HCT116 (cell line): Measurements from ENCODE around the gene TNFRSF18. TPM values are rescaled to one million over a fixed set of nuclear protein-coding genes. Genes with fewer than 3 reads are reported as not detected.

ENCODE experiments used
- ATAC-seq: fragments of 200-7000 bp; cut with Tn5 transposase; 2 replicates; pipeline ENCODE4 v1.9.1; 2020; ENCODE audit warnings: mild to moderate bottlenecking, moderate library complexity
- BruUV-seq: library from RNA; stranded (reverse); fragments of 400-500 nt; replicated peaks from 2 replicates; lab custom pipeline; 2021; lab: Mats Ljungman, UMichigan
- CTCF ChIA-PET: fragments of 300-600 bp; sonication (Branson Sonifier 250); formaldehyde crosslinking; loops from one replicate; lab custom pipeline; 2021; ENCODE audit warnings: antibody characterized with exemption; lab: Charles Lee
- POLR2A ChIA-PET: fragments of 300-600, 350-600 bp; sonication (Branson Sonifier 250); formaldehyde crosslinking; loops from one replicate; lab custom pipeline; 2021; ENCODE audit warnings: antibody characterized with exemption; lab: Charles Lee
- RAD21 ChIA-PET, 2 experiments: fragments of 300-600 bp; sonication (Branson Sonifier 250); formaldehyde crosslinking; loops; one replicate each; lab custom pipeline; 2023; ENCODE audit warnings: low total read pairs in 2 of 2; ENCODE audit not compliant: uncharacterized antibody in 2 of 2, unreplicated experiment in 2 of 2, low non-redundant PET in 1 of 2; lab: Charles Lee
- DNase-seq: peaks from one replicate; pipeline ENCODE4 v3.0.0-alpha.2; 2010; ENCODE audit warnings: low read depth, low spot score
- H2AFZ ChIP-seq: fragments of 200-600 bp; shearing (Covaris generic), sonication (generic); 2 replicates; pipeline ENCODE4 v1.6.1; 2017; ENCODE audit warnings: low read depth, mixed run types, mixed read lengths, antibody characterized with exemption, low read length; ENCODE audit not compliant: poor library complexity, severe bottlenecking
- H3K27ac ChIP-seq: 2 replicates; pipeline ENCODE4 v1.5.1; 2012; ENCODE audit warnings: low read depth, low read length
- H3K27me3 ChIP-seq: fragments of 200-600 bp; sonication (generic); 2 replicates; pipeline ENCODE4 v1.6.1; 2016; ENCODE audit warnings: mixed run types, low read length, mixed read lengths; ENCODE audit not compliant: insufficient read depth
- H3K36me3 ChIP-seq, 2 experiments: fragments of 200-500 bp in 1 of 2; fragments of 200-600 bp in 1 of 2; sonication (Bioruptor generic) in 1 of 2; sonication (generic) in 1 of 2; 2 replicates each; pipeline versions ENCODE4 v1.5.1 to v1.6.1; 2014 to 2016; ENCODE audit warnings: low read length in 2 of 2, inconsistent platforms in 1 of 2, mixed read lengths in 1 of 2, mixed run types in 1 of 2; ENCODE audit not compliant: insufficient read depth in 2 of 2, control insufficient read depth in 1 of 2
- H3K4me1 ChIP-seq, 2 experiments: fragments of 200-600 bp in 1 of 2; sonication (generic) in 1 of 2; 2 replicates each; pipeline versions ENCODE4 v1.5.1 to v1.6.1; 2012 to 2017; ENCODE audit warnings: low read length in 2 of 2, inconsistent platforms in 1 of 2, mild to moderate bottlenecking in 1 of 2, mixed read lengths in 1 of 2, mixed run types in 1 of 2, moderate library complexity in 1 of 2; ENCODE audit not compliant: insufficient read depth in 2 of 2, control insufficient read depth in 1 of 2
- H3K4me2 ChIP-seq: fragments of 200-600 bp; sonication (generic); 2 replicates; pipeline ENCODE4 v1.6.1; 2017; ENCODE audit warnings: mixed run types, low read length, mixed read lengths
- H3K4me3 ChIP-seq, 2 experiments: fragments of 200-600 bp in 1 of 2; sonication (generic) in 1 of 2; replicated peaks in 1 of 2; 2 replicates each; pipeline ENCODE4 v1.5.1; 2011 to 2016; ENCODE audit warnings: low read length in 2 of 2, control low read depth in 1 of 2, low read depth in 1 of 2, mild to moderate bottlenecking in 1 of 2, mixed read lengths in 1 of 2, mixed run types in 1 of 2
- H3K79me2 ChIP-seq: fragments of 200-600 bp; sonication (generic); 2 replicates; pipeline ENCODE4 v1.6.1; 2017; ENCODE audit warnings: mild to moderate bottlenecking, mixed run types, low read length, moderate library complexity, mixed read lengths; ENCODE audit not compliant: insufficient read depth
- H3K9ac ChIP-seq: fragments of 200-600 bp; sonication (generic); 2 replicates; pipeline ENCODE4 v1.6.1; 2016; ENCODE audit warnings: low read length, mixed read lengths
- H3K9me2 ChIP-seq: fragments of 200-600 bp; sonication (generic), shearing (Covaris generic); 2 replicates; pipeline ENCODE4 v1.6.1; 2017; ENCODE audit warnings: mixed run types, mild to moderate bottlenecking, moderate library complexity; ENCODE audit not compliant: insufficient read depth
- H3K9me3 ChIP-seq, 2 experiments: fragments of 200-500 bp in 1 of 2; fragments of 200-600 bp in 1 of 2; sonication (Bioruptor generic) in 1 of 2; sonication (generic) in 1 of 2; 2 replicates each; pipeline ENCODE4 v1.6.1; 2014 to 2017; ENCODE audit warnings: low read length in 2 of 2, mixed read lengths in 2 of 2, inconsistent platforms in 1 of 2, low read depth in 1 of 2, mild to moderate bottlenecking in 1 of 2, mixed run types in 1 of 2, moderate library complexity in 1 of 2; ENCODE audit not compliant: control insufficient read depth in 1 of 2, insufficient read depth in 1 of 2
- H4K20me1 ChIP-seq: fragments of 200-600 bp; sonication (generic), shearing (Covaris generic); 2 replicates; pipeline ENCODE4 v1.6.1; 2017; ENCODE audit warnings: mixed run types, mild to moderate bottlenecking, moderate library complexity; ENCODE audit not compliant: insufficient read depth
- CBX3 ChIP-seq: IDR thresholded peaks from 2 replicates; pipeline ENCODE4 v1.6.1; 2012; ENCODE audit warnings: low read depth
- CEBPB ChIP-seq: IDR thresholded peaks from 2 replicates; pipeline ENCODE4 v1.6.1; 2012; ENCODE audit warnings: low read depth
- EGR1 ChIP-seq: IDR thresholded peaks from 2 replicates; pipeline ENCODE4 v1.6.1; 2012; ENCODE audit warnings: low read depth
- EZH2 ChIP-seq: fragments of 200-600 bp; sonication (generic); IDR thresholded peaks from 2 replicates; pipeline ENCODE4 v1.6.1; 2017; ENCODE audit warnings: antibody characterized with exemption, mixed run types
- EZH2phosphoT487 ChIP-seq: fragments of 200-600 bp; IDR thresholded peaks from 2 replicates; pipeline ENCODE4 v1.6.1; 2018; ENCODE audit warnings: antibody characterized with exemption, borderline replicate concordance
- RAD21 ChIP-seq: IDR thresholded peaks from 2 replicates; pipeline ENCODE4 v1.6.1; 2012; ENCODE audit warnings: low read depth, mild to moderate bottlenecking
- SIN3A ChIP-seq: IDR thresholded peaks from 2 replicates; pipeline ENCODE4 v1.6.1; 2012; ENCODE audit warnings: low read depth
- SP1 ChIP-seq: IDR thresholded peaks from 2 replicates; pipeline ENCODE4 v1.6.1; 2012; ENCODE audit warnings: low read depth
- SRF ChIP-seq: IDR thresholded peaks from 2 replicates; pipeline ENCODE4 v1.6.1; 2012; ENCODE audit warnings: low read depth
- TCF7L2 ChIP-seq: IDR thresholded peaks from 2 replicates; pipeline ENCODE4 v1.7.0; 2011; ENCODE audit warnings: borderline replicate concordance, inconsistent platforms; ENCODE audit not compliant: insufficient read depth, insufficient read length; ENCODE audit errors: extremely low read depth
- YY1 ChIP-seq: IDR thresholded peaks from 2 replicates; pipeline ENCODE4 v1.6.1; 2011; ENCODE audit warnings: low read length, low read depth, moderate library complexity, mild to moderate bottlenecking; ENCODE audit not compliant: insufficient replicate concordance; ENCODE audit errors: extremely low read depth
- ZFX ChIP-seq: fragments of 450-650 bp; IDR thresholded peaks from 2 replicates; pipeline ENCODE4 v1.6.1; 2017
- intact Hi-C: fragments of 100-400 bp; cut with micrococcal nuclease; formaldehyde crosslinking; loops from 2 replicates; pipeline ENCODE4 v1.10.0; 2022
- total RNA-seq: library from RNA; stranded (reverse); gene quantifications from one replicate; pipeline ENCODE4 v1.2.1, GENCODE V29; 2021; ENCODE audit not compliant: unreplicated experiment
- TF ChIP-seq, protein P1 (sequence below): IDR thresholded peaks from 2 replicates; pipeline ENCODE4 v1.6.1; 2012; ENCODE audit warnings: low read depth
- TF ChIP-seq, protein P2 (sequence below): IDR thresholded peaks from 2 replicates; pipeline ENCODE4 v1.6.1; 2012

The TNFRSF18 gene
- total RNA-seq, 1 experiment from 2014 or later, result 56.2 TPM

DNA sequence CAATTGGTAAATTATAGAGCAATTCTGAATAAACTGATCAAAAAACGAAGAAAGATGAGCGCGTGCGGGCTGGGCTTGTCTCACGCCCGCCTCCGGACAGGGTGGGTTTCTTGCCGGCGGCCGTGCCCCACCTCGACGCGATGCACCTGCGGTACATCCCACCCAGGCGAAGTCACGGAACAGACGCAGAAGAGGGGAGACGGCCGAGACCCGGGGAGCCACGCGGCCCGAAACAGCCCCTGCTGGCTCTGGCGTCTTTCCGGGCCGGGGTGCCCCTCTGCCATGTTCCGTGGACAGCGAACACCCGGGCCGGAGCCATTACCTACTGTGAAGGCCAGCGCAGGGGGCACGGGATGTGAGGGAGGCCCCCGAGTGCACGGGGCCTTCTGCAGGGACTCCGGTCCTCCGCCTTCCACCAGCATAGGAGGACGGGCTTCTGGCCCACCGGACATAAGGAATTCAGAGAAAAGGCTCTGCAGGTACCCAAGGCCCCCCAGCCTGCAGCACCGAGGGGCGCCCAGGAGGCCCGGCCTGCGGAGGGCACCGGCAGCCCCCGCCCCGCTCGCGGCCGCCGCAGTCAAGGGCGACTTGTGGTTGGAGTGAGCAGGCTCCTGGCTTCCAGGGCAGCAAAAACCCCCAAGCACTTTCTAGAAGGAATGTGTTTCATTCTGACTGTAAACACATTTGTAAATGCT lies 47.7 kb upstream of the TNFRSF18 start:
- no peak for ATAC-seq
- H3K79me2 ChIP-seq, result no peaks in the 10 kb centered on the region; the same call in 1 of the 2 replicates
- H3K4me3 ChIP-seq, result no peak overlapping the region
- no peak overlapping the region for H3K9ac ChIP-seq
- H3K27me3 ChIP-seq, result no peaks in the 10 kb centered on the region
- H3K4me1 ChIP-seq, result peaks cover 4 to 8% of the 10 kb centered on the region in 2 experiments; a peak in 3 of 4 replicates
- peaks cover 11 to 32% of the 10 kb centered on the region in 2 experiments; a peak in 3 of 4 replicates for H3K36me3 ChIP-seq
- H3K9me3 ChIP-seq, result no peaks in the 10 kb centered on the region
- intact Hi-C loops, result no loop called here
- TF ChIP-seq CBX3 (no peak), ZFX (0 out of 2 replicates have a peak, but pooled peaks have one; percentile 8)
- H2AFZ ChIP-seq, result no peak overlapping the region
- H3K9me2 ChIP-seq, result no peaks in the 10 kb centered on the region
- H3K4me2 ChIP-seq, result no peak overlapping the region
- RAD21 ChIA-PET, result no interaction called here
- POLR2A ChIA-PET, result no interaction called here
- CTCF ChIA-PET, result no interaction called here
- no peak for DNase-seq
- BruUV-seq, result no TSS peak
- H4K20me1 ChIP-seq, result no peaks in the 10 kb centered on the region
- no peak overlapping the region for H3K27ac ChIP-seq

DNA sequence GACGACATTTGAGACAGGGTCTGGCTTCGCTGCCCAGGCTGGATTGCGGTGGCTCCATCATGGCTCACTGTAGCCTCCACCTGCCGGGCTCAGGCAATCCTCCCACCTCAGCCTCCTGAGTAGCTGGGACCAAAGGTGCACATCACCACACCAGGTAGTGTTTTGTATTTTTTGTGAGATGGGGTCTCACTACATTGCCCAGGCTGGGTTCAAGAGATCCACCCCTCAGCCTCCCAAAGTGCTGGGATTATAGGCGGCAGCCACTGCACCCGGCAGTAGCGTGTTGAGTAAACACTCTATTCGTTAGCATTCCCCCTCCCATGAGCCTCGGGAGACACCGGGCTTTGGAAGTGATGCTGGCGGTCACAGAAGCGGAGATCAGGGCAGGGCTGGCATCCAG lies 46.9 kb upstream of the TNFRSF18 start:
- ATAC-seq, result no peak

More for the DNA sequence above, 46.9 kb upstream of the TNFRSF18 start:
- Histone ChIP-seq H3K36me3 (peaks cover 11 to 24% of the 10 kb centered on the region in 2 experiments; a peak in 3 of 4 replicates), H3K27me3 (no peaks in the 10 kb centered on the region), H3K9me3 (no peaks in the 10 kb centered on the region), H2AFZ (no peak overlapping the region), H3K9ac (no peak overlapping the region), H3K9me2 (no peaks in the 10 kb centered on the region), H3K79me2 (no peaks in the 10 kb centered on the region; the same call in 1 of the 2 replicates), H3K4me3 (no peak overlapping the region), H3K27ac (no peak overlapping the region), H3K4me1 (peaks cover 4 to 8% of the 10 kb centered on the region in 2 experiments; a peak in 3 of 4 replicates), H4K20me1 (no peaks in the 10 kb centered on the region), H3K4me2 (no peak overlapping the region)
- intact Hi-C loops, result no loop called here
- ChIA-PET CTCF (no interaction called here), POLR2A (no interaction called here), RAD21 (no interaction called here)
- no TSS peak for BruUV-seq
- TF ChIP-seq, protein P1, sequence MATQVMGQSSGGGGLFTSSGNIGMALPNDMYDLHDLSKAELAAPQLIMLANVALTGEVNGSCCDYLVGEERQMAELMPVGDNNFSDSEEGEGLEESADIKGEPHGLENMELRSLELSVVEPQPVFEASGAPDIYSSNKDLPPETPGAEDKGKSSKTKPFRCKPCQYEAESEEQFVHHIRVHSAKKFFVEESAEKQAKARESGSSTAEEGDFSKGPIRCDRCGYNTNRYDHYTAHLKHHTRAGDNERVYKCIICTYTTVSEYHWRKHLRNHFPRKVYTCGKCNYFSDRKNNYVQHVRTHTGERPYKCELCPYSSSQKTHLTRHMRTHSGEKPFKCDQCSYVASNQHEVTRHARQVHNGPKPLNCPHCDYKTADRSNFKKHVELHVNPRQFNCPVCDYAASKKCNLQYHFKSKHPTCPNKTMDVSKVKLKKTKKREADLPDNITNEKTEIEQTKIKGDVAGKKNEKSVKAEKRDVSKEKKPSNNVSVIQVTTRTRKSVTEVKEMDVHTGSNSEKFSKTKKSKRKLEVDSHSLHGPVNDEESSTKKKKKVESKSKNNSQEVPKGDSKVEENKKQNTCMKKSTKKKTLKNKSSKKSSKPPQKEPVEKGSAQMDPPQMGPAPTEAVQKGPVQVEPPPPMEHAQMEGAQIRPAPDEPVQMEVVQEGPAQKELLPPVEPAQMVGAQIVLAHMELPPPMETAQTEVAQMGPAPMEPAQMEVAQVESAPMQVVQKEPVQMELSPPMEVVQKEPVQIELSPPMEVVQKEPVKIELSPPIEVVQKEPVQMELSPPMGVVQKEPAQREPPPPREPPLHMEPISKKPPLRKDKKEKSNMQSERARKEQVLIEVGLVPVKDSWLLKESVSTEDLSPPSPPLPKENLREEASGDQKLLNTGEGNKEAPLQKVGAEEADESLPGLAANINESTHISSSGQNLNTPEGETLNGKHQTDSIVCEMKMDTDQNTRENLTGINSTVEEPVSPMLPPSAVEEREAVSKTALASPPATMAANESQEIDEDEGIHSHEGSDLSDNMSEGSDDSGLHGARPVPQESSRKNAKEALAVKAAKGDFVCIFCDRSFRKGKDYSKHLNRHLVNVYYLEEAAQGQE, result no peak
- TF ChIP-seq, protein P2, sequence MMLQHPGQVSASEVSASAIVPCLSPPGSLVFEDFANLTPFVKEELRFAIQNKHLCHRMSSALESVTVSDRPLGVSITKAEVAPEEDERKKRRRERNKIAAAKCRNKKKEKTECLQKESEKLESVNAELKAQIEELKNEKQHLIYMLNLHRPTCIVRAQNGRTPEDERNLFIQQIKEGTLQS, result no peak
- TF ChIP-seq CBX3 (no peak), ZFX (no peak), RAD21 (no peak), TCF7L2 (no peak), EGR1 (no peak), SP1 (no peak), SRF (no peak), EZH2 (no peak), EZH2phosphoT487 (no peak), SIN3A (no peak), CEBPB (no peak), YY1 (no peak)
- TF ChIP-seq, all 23 proteins: peak for 0
- no peak for DNase-seq
